IPS-18a (cell line): ENCODE measurements around the gene SLC39A11.

Source experiments
- H3K27ac ChIP-seq: one replicate; pipeline ENCODE4 v1.5.1; 2013; ENCODE audit warnings: low read length
- H3K27me3 ChIP-seq: one replicate; pipeline ENCODE4 v1.6.1; 2013; ENCODE audit warnings: mild to moderate bottlenecking, low read length; ENCODE audit not compliant: control insufficient read depth, insufficient read depth
- H3K36me3 ChIP-seq: one replicate; pipeline ENCODE4 v1.6.1; 2013; ENCODE audit warnings: low read depth, low read length; ENCODE audit not compliant: control insufficient read depth
- H3K4me1 ChIP-seq: one replicate; pipeline ENCODE4 v1.6.1; 2013; ENCODE audit warnings: low read depth, low read length; ENCODE audit not compliant: control insufficient read depth
- H3K4me3 ChIP-seq: one replicate; pipeline ENCODE4 v1.5.1; 2013; ENCODE audit warnings: low read length
- H3K9ac ChIP-seq: one replicate; pipeline ENCODE4 v1.6.1; 2013; ENCODE audit warnings: mild to moderate bottlenecking, low read length, moderate library complexity
- H3K9me3 ChIP-seq: one replicate; pipeline ENCODE4 v1.6.1; 2013; ENCODE audit warnings: low read depth, low read length; ENCODE audit not compliant: control insufficient read depth

SLC39A11 gene

GRCh38 chr17:72692676-72693075, 399.8 kb downstream of the SLC39A11 start:
- no peaks in the 10 kb centered on the region for H3K4me1 ChIP-seq
- H3K9ac ChIP-seq, result no peak overlapping the region
- no peaks in the 10 kb centered on the region for H3K36me3 ChIP-seq
- no peaks in the 10 kb centered on the region for H3K27me3 ChIP-seq
- no peak overlapping the region for H3K4me3 ChIP-seq
- no peaks in the 10 kb centered on the region for H3K9me3 ChIP-seq
- H3K27ac ChIP-seq, result no peak overlapping the region

- no peaks in the 10 kb centered on the region for H3K27me3 ChIP-seq
- H3K4me3 ChIP-seq, result no peak overlapping the region
- no peak overlapping the region for H3K9ac ChIP-seq
- no peaks in the 10 kb centered on the region for H3K4me1 ChIP-seq
- H3K9me3 ChIP-seq, result no peaks in the 10 kb centered on the region
- H3K27ac ChIP-seq, result no peak overlapping the region
- H3K36me3 ChIP-seq, result no peaks in the 10 kb centered on the region
These were observed 400.9 kb downstream of the SLC39A11 start for GRCh38 chr17:72691586-72691985.

GRCh38 chr17:72691017-72691416, 401.5 kb downstream of the SLC39A11 start:
- Histone ChIP-seq H3K4me3 (no peak overlapping the region), H3K4me1 (no peaks in the 10 kb centered on the region), H3K9ac (no peak overlapping the region), H3K27me3 (no peaks in the 10 kb centered on the region), H3K27ac (no peak overlapping the region), H3K9me3 (no peaks in the 10 kb centered on the region), H3K36me3 (no peaks in the 10 kb centered on the region)

GRCh38 chr17:72687886-72688285, 404.6 kb downstream of the SLC39A11 start:
- no peaks in the 10 kb centered on the region for H3K4me1 ChIP-seq
- H3K4me3 ChIP-seq, result no peak overlapping the region
- no peak overlapping the region for H3K9ac ChIP-seq
- no peaks in the 10 kb centered on the region for H3K27me3 ChIP-seq
- no peaks in the 10 kb centered on the region for H3K9me3 ChIP-seq
- H3K27ac ChIP-seq, result no peak overlapping the region
- no peaks in the 10 kb centered on the region for H3K36me3 ChIP-seq

- H3K9ac ChIP-seq, result no peak overlapping the region
- H3K27ac ChIP-seq, result no peak overlapping the region
- H3K4me1 ChIP-seq, result no peaks in the 10 kb centered on the region
- no peaks in the 10 kb centered on the region for H3K27me3 ChIP-seq
- H3K9me3 ChIP-seq, result no peaks in the 10 kb centered on the region
- no peak overlapping the region for H3K4me3 ChIP-seq
- H3K36me3 ChIP-seq, result no peaks in the 10 kb centered on the region
These were observed 408.0 kb downstream of the SLC39A11 start for GRCh38 chr17:72684405-72685020.

GRCh38 chr17:72683506-72684404, 408.7 kb downstream of the SLC39A11 start:
- Histone ChIP-seq H3K4me1 (no peaks in the 10 kb centered on the region), H3K36me3 (no peaks in the 10 kb centered on the region), H3K9me3 (no peaks in the 10 kb centered on the region), H3K4me3 (no peak overlapping the region), H3K27ac (no peak overlapping the region), H3K9ac (no peak overlapping the region), H3K27me3 (no peaks in the 10 kb centered on the region)

- Histone ChIP-seq H3K9me3 (no peaks in the 10 kb centered on the region), H3K4me3 (no peak overlapping the region), H3K36me3 (no peaks in the 10 kb centered on the region), H3K4me1 (no peaks in the 10 kb centered on the region), H3K27me3 (no peaks in the 10 kb centered on the region), H3K9ac (no peak overlapping the region), H3K27ac (no peak overlapping the region)
These were observed 409.9 kb downstream of the SLC39A11 start for GRCh38 chr17:72682605-72683004.

GRCh38 chr17:72681844-72682243, 410.6 kb downstream of the SLC39A11 start:
- Histone ChIP-seq H3K4me1 (no peaks in the 10 kb centered on the region), H3K9ac (no peak overlapping the region), H3K4me3 (no peak overlapping the region), H3K9me3 (no peaks in the 10 kb centered on the region), H3K27me3 (no peaks in the 10 kb centered on the region), H3K36me3 (no peaks in the 10 kb centered on the region), H3K27ac (no peak overlapping the region)

- Histone ChIP-seq H3K9me3 (no peaks in the 10 kb centered on the region), H3K36me3 (no peaks in the 10 kb centered on the region), H3K9ac (no peak overlapping the region), H3K27me3 (no peaks in the 10 kb centered on the region), H3K4me1 (no peaks in the 10 kb centered on the region), H3K4me3 (no peak overlapping the region), H3K27ac (no peak overlapping the region)
These were observed 414.6 kb downstream of the SLC39A11 start for GRCh38 chr17:72677714-72678390.

GRCh38 chr17:72677108-72677507, 415.4 kb downstream of the SLC39A11 start:
- H3K9me3 ChIP-seq, result no peaks in the 10 kb centered on the region
- no peaks in the 10 kb centered on the region for H3K36me3 ChIP-seq
- no peak overlapping the region for H3K27ac ChIP-seq
- H3K4me3 ChIP-seq, result no peak overlapping the region
- H3K9ac ChIP-seq, result no peak overlapping the region
- H3K27me3 ChIP-seq, result no peaks in the 10 kb centered on the region
- H3K4me1 ChIP-seq, result no peaks in the 10 kb centered on the region

GRCh38 chr17:72672729-72673128, 419.8 kb downstream of the SLC39A11 start:
- Histone ChIP-seq H3K4me3 (no peak overlapping the region), H3K36me3 (no peaks in the 10 kb centered on the region), H3K27ac (no peak overlapping the region), H3K9me3 (no peaks in the 10 kb centered on the region), H3K27me3 (no peaks in the 10 kb centered on the region), H3K4me1 (no peaks in the 10 kb centered on the region), H3K9ac (no peak overlapping the region)
